Colonic mucosa (tissue), 2 donors: ENCODE data around the gene ZNF337. TPM values are rescaled to one million over a fixed set of nuclear protein-coding genes. Genes with fewer than 3 reads are reported as not detected.

Source experiments
- total RNA-seq, 2 donors: library from RNA; stranded (reverse); fragmentation: NEBNext Ultra II Directional in 1 of 2; extraction: Animal tissue kit (Norgen Biotek cat#: 25700) in 1 of 2; gene quantifications; one replicate each; pipeline ENCODE4 v1.2.1, GENCODE V29; 2021
- donor health status: DM: no; HTN: no; CAD: no.
- donor health status: DM: no; HTN: no; CAD: no.

The ZNF337 gene
- total RNA-seq, 2 donors from 2014 or later = 6.2 to 6.7 TPM

Other genes with a start within 250 kb of the ZNF337 start
- 1 to 10 TPM; 3.4 to 5.3 TPM for gene NINL, start 111.3 kb downstream of the ZNF337 start, total RNA-seq
- gene NANP, start 72.8 kb downstream of the ZNF337 start, total RNA-seq = 1 to 10 TPM; 3.1 to 3.3 TPM